ENCODE measurements around the gene PRKAA1.
"Not testable (repeated sequence)": the region's sequence is repeated elsewhere in the genome, so short reads cannot be mapped to it uniquely, and the experiment has no call there.

The PRKAA1 gene

GRCh38 chr5:40720069-40720468 is 78.1 kb downstream of the PRKAA1 start:
- DNase-seq, result no peak

- no peak for DNase-seq
Measured at GRCh38 chr5:40717281-40717680, 80.9 kb downstream of the PRKAA1 start.

GRCh38 chr5:40716590-40716989 is 81.6 kb downstream of the PRKAA1 start:
- DNase-seq, result no peak

- DNase-seq, result no peak
Measured at GRCh38 chr5:40716000-40716399, 82.2 kb downstream of the PRKAA1 start.

GRCh38 chr5:40714001-40714400 is 84.2 kb downstream of the PRKAA1 start:
- no peak for DNase-seq

- DNase-seq, result not testable (repeated sequence)
Measured at GRCh38 chr5:40710575-40710974, 87.6 kb downstream of the PRKAA1 start.
